ENCODE data around the gene RDH8.

Gene RDH8

DNA sequence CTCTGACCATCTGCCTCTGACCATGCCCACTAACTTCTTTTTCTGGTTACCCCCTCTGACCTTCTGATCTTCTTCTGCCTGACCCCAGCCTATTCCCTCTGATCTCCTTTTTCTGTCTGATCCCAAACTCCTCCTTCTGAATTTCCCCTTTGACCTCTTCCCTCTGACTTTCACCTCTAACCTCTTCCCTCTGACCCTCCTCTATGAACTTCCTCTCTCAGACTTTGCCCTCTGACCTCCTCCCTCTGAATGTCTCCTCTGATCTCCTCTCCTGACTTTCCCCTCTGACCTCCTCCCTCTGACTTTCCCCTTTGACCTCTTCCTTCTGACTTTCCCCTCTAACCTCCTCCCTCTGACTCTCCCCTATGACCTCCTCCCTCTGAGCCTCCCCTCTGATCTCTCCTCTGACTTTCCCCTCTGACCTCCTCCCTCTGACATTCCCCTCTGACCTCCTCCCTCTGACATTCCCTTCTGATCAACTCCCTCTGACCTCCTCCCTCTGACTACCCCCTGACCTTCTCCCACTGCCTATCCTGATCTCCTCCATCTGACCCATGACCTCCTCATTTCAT is 6.4 kb upstream of the RDH8 start:
- Histone ChIP-seq H3K4me3 (ENCODE audit: low read depth, low read length) (no peak overlapping the region), H3K9me3 (ENCODE audit: control insufficient read depth, insufficient read depth, low read length) (no peaks in the 10 kb centered on the region), H3K4me1 (ENCODE audit: control insufficient read depth, insufficient read depth, low read length) (peaks cover 6% of the 10 kb centered on the region), H3K27me3 (ENCODE audit: control insufficient read depth, insufficient read depth, low read length) (peaks cover 23% of the 10 kb centered on the region), H3K36me3 (ENCODE audit: control insufficient read depth, insufficient read depth, low read length) (no peaks in the 10 kb centered on the region), H3K9ac (ENCODE audit: low read depth, low read length) (no peak overlapping the region)

DNA sequence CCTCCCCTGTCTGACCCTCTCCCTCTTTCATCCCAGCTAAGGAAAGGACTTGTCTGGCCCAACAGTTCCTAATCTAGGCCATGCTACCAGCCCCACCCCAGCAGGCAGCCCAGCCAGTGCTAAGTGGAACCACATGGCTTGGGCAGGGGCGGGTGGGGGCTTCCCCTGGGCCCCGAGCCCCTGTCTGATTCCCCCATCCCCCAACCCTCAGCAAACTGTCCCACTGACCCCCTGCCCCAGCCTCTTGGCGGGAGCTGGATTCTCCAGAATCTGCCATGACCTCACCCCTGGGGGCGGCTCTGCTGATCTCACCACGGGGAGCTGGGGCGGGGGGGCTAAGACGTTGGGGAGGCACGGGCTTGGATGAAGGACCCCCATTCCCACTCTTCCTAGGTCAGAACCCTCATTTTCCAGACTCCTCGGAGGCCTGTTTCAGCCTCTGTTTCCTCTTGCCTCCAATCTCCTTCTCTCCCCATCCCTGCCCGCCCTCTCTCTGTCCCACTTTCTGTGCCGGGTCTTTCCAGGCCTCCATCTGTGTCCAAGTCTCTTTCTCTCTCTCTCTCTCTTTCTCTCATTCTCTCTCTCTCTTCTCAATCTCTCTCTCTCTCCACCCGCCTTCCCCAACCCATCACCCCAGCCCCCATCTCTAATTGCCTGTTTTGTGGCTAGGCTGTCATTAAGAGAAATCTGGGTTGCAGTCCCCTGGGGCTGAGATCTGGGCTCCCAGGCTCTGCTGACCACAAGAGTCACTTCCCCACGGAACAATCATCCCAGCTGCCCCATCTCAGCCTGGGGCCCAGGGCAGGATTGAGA is 5.7 kb upstream of the RDH8 start:
- Histone ChIP-seq H3K4me1 (ENCODE audit: control insufficient read depth, insufficient read depth, low read length) (peaks cover 6% of the 10 kb centered on the region), H3K9ac (ENCODE audit: low read depth, low read length) (no peak overlapping the region), H3K36me3 (ENCODE audit: control insufficient read depth, insufficient read depth, low read length) (no peaks in the 10 kb centered on the region), H3K9me3 (ENCODE audit: control insufficient read depth, insufficient read depth, low read length) (no peaks in the 10 kb centered on the region), H3K27me3 (ENCODE audit: control insufficient read depth, insufficient read depth, low read length) (peaks cover 26% of the 10 kb centered on the region), H3K4me3 (ENCODE audit: low read depth, low read length) (no peak overlapping the region)

DNA sequence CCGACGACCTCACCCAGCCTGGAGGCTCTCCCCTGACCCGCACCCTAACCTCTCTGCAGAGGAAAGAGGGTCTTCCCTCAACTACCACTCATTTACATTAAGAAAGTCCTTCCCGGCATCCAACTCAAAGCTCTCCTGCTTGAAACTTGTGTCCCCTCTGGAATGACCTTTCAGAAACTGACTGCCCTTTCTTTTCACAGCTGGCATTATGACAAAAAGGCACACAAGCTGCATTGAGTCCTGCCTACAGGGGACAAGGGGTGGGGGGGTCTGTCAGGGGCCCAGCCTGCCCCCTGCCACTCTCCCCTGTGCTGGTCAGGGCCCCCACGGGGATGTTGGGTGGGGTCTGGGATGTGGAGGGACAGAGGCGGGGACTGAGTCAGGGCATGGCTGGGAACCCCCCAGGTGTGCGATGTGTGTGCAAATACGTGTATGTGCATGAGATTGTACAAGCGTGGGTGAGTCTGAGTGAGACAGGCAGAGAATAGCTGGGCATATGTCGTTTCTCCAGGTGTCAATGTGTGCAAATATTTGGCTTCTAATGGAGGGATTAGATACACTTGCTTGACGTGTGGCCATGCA is 5.0 kb upstream of the RDH8 start:
- Histone ChIP-seq H3K9ac (ENCODE audit: low read depth, low read length) (no peak overlapping the region), H3K4me3 (ENCODE audit: low read depth, low read length) (no peak overlapping the region), H3K27me3 (ENCODE audit: control insufficient read depth, insufficient read depth, low read length) (peaks cover 26% of the 10 kb centered on the region), H3K9me3 (ENCODE audit: control insufficient read depth, insufficient read depth, low read length) (no peaks in the 10 kb centered on the region), H3K4me1 (ENCODE audit: control insufficient read depth, insufficient read depth, low read length) (peaks cover 6% of the 10 kb centered on the region), H3K36me3 (ENCODE audit: control insufficient read depth, insufficient read depth, low read length) (no peaks in the 10 kb centered on the region)

DNA sequence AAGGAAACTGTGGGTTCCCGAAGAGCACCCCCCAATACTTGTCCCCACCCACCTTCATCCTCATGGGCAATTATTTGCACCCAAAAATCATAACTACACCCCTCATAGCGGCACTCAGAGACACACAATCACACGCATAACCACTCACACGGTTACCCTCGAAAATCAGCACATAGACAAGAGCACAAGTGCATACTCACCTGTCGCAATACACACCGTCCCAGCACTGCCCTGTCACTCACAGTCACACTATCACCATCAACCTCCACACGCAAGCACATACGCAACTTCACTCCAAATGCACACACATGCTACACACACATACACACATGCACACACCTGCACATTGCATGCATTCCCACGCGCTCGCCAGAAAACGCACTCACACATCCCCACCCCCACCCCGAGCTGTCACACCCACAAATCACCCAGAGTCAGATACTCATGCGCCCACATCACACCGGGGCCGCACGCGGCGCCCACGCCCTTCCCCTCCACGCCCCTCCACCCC is 3.5 kb upstream of the RDH8 start:
- Histone ChIP-seq H3K9ac (ENCODE audit: low read depth, low read length) (no peak overlapping the region), H3K36me3 (ENCODE audit: control insufficient read depth, insufficient read depth, low read length) (no peaks in the 10 kb centered on the region), H3K27me3 (ENCODE audit: control insufficient read depth, insufficient read depth, low read length) (peaks cover 26% of the 10 kb centered on the region), H3K9me3 (ENCODE audit: control insufficient read depth, insufficient read depth, low read length) (no peaks in the 10 kb centered on the region), H3K4me1 (ENCODE audit: control insufficient read depth, insufficient read depth, low read length) (peaks cover 6% of the 10 kb centered on the region), H3K4me3 (ENCODE audit: low read depth, low read length) (peak overlapping the region; percentile 30)

DNA sequence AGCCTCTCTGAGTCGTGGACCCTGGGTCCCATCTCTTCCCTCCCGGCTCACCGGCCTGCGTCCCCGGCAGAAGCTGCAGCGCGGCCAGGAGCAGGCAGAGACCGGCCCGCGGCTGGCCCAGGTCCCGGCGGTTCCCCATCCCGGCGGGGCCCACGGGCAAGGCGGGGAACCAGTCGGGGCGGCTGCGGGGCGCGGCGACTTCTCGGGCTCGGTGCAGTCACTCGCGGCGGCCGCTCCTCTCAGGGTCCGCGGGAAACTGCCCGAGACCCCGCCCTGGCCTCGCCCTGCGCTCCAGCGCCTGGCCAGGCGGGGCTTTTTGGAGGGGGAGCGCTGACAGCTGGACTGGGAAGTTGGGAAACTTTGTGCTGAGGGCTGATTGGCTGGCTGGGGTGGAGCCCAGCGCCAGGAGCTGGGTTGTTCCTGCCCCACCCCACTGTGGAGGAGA is 3.0 kb upstream of the RDH8 start, which contains the start of gene COL5A3:
Gene COL5A3 (minus strand): TSS at position 258 of the 445 bp plus-strand sequence. CDS start 119 bp downstream, at position 139.
- Histone ChIP-seq H3K27me3 (ENCODE audit: control insufficient read depth, insufficient read depth, low read length) (peaks cover 26% of the 10 kb centered on the region), H3K4me1 (ENCODE audit: control insufficient read depth, insufficient read depth, low read length) (peaks cover 6% of the 10 kb centered on the region), H3K36me3 (ENCODE audit: control insufficient read depth, insufficient read depth, low read length) (no peaks in the 10 kb centered on the region), H3K4me3 (ENCODE audit: low read depth, low read length) (peak within 1 kb of the TSS; percentile 30), H3K9me3 (ENCODE audit: control insufficient read depth, insufficient read depth, low read length) (no peaks in the 10 kb centered on the region), H3K9ac (ENCODE audit: low read depth, low read length) (no peak within 1 kb of the TSS)

DNA sequence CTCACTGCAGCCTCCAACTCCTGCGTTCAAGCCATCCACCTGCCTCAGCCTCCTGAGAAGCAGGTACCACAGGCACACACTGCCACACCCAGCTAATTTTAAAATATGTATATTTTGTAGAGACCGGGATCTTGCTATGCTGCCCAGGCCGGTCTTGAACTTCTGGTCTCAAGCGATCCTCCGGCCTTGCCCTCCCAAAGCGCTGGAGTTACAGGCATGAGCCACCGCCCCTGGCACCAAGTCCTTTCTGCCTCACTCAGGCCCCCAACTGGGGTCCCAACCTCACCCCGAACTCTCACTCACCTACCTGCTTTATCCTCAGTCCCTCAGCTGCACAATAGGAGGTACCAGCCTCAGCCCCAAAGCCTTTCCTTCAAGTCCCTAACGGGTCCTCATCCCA is 2.3 kb upstream of the RDH8 start:
- H3K4me3 ChIP-seq (ENCODE audit: low read depth, low read length), result peak overlapping the region; percentile 13

DNA sequence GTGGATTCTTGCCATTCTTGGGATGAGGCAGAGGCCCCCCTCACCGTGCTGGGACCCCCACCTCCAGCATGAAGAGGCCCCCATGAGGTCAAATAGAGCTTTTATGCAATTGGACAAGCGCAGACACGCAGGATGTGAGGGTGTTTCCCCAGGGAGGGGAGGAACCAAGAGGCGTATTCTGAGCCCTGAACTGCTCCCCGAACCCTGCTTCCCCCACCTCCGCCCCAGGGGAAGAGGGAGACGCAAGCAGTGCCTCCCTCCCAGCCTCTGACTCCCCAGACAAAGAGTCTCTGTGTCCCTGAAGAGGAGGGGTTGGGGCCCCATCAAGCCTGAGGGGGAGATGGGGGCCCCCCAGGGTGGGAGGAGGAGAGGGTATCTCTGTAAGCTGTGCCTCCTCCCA is 1.3 kb upstream of the RDH8 start:
- H3K36me3 ChIP-seq (ENCODE audit: control insufficient read depth, insufficient read depth, low read length), result no peaks in the 10 kb centered on the region
- no peaks in the 10 kb centered on the region for H3K9me3 ChIP-seq (ENCODE audit: control insufficient read depth, insufficient read depth, low read length)
- H3K4me3 ChIP-seq (ENCODE audit: low read depth, low read length), result no peak overlapping the region
- peaks cover 26% of the 10 kb centered on the region for H3K27me3 ChIP-seq (ENCODE audit: control insufficient read depth, insufficient read depth, low read length)
- H3K4me1 ChIP-seq (ENCODE audit: control insufficient read depth, insufficient read depth, low read length), result peaks cover 6% of the 10 kb centered on the region
- H3K9ac ChIP-seq (ENCODE audit: low read depth, low read length), result no peak overlapping the region

More for the DNA sequence above, 2.3 kb upstream of the RDH8 start:
- H3K4me1 ChIP-seq (ENCODE audit: control insufficient read depth, insufficient read depth, low read length), result peaks cover 6% of the 10 kb centered on the region
- H3K27me3 ChIP-seq (ENCODE audit: control insufficient read depth, insufficient read depth, low read length), result peaks cover 26% of the 10 kb centered on the region
- no peaks in the 10 kb centered on the region for H3K9me3 ChIP-seq (ENCODE audit: control insufficient read depth, insufficient read depth, low read length)
- H3K36me3 ChIP-seq (ENCODE audit: control insufficient read depth, insufficient read depth, low read length), result no peaks in the 10 kb centered on the region
- H3K9ac ChIP-seq (ENCODE audit: low read depth, low read length), result no peak overlapping the region

DNA sequence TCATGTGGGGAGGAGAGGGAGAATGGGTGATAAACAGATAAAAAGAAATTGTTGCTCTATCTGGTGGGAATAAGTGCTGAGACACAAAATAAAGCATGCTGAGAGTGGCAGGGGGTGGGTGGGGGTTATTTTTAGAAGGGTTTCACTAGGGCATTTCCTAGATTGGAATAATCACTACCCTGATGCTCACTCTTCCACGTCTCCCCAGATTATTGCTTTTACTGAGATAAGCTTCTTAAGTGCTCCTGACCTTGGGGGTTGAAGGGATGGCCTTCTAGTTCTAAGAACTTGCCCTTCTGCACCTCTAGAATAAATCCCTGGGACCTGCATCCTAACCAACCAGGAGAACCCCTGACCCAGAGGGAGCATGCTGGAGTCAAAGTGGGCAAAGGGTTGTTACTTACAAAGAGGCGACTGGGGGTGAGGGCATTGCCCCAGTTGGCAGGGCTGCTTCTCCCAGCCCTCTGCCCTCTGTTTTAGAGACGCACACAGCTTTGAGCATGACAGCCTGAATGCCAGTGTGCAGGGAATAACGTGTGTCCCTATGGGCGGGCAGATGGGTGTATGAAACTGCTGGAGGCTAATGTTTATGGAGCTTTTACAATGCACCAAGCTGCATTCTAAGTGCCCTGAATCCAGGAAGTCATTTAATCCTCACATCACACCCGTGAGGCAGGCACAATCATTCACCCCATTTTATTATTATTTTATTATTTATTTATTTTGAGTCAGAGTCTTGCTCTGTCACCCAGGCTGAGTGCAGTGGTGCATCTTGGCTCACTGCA is 743 bp downstream of the RDH8 start:
- peaks cover 21% of the 10 kb centered on the region for H3K27me3 ChIP-seq (ENCODE audit: control insufficient read depth, insufficient read depth, low read length)
- H3K9ac ChIP-seq (ENCODE audit: low read depth, low read length), result no peak overlapping the region
- peaks cover 4% of the 10 kb centered on the region for H3K4me1 ChIP-seq (ENCODE audit: control insufficient read depth, insufficient read depth, low read length)
- no peaks in the 10 kb centered on the region for H3K9me3 ChIP-seq (ENCODE audit: control insufficient read depth, insufficient read depth, low read length)
- no peak overlapping the region for H3K4me3 ChIP-seq (ENCODE audit: low read depth, low read length)
- no peaks in the 10 kb centered on the region for H3K36me3 ChIP-seq (ENCODE audit: control insufficient read depth, insufficient read depth, low read length)

DNA sequence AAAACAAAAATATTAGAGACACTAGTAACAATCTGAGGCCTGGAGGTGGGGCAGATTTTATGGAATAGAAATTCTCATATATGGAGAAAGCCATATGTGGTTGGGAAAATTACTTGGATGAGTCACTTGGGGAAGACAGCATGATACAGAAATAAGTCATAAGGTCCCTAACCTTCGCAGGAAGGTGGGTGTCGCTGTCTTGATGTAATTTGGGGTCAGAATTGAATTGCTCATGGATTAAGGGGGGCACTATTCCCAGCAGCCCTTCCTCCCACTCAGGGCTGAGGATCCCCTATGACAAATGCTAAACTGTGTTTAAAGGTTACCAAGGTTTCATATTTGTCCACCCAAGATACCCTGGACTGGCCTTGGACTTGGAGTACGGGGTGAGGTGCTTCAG is 5.0 kb downstream of the RDH8 start:
- H3K36me3 ChIP-seq (ENCODE audit: control insufficient read depth, insufficient read depth, low read length), result no peaks in the 10 kb centered on the region
- H3K9me3 ChIP-seq (ENCODE audit: control insufficient read depth, insufficient read depth, low read length), result no peaks in the 10 kb centered on the region
- no peak overlapping the region for H3K4me3 ChIP-seq (ENCODE audit: low read depth, low read length)
- no peaks in the 10 kb centered on the region for H3K27me3 ChIP-seq (ENCODE audit: control insufficient read depth, insufficient read depth, low read length)
- H3K4me1 ChIP-seq (ENCODE audit: control insufficient read depth, insufficient read depth, low read length), result no peaks in the 10 kb centered on the region
- H3K9ac ChIP-seq (ENCODE audit: low read depth, low read length), result no peak overlapping the region

DNA sequence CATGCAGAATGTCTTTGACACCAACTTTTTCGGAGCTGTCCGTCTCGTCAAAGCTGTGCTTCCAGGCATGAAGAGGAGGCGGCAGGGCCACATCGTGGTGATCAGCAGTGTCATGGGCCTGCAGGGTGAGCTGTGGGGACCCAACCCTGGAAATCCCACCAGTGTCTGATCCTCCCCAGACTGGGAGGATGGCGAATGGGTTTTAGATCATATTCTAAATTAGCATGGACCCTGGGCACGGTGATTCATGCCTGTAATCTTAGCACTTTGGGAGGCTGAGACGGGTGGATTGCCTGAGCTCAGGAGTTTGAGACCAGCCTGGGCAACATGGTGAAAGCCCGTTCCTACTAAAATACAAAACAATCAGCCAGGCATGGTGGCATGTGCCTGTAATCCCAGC is 5.5 kb downstream of the RDH8 start:
- no peaks in the 10 kb centered on the region for H3K27me3 ChIP-seq (ENCODE audit: control insufficient read depth, insufficient read depth, low read length)
- no peaks in the 10 kb centered on the region for H3K9me3 ChIP-seq (ENCODE audit: control insufficient read depth, insufficient read depth, low read length)
- H3K36me3 ChIP-seq (ENCODE audit: control insufficient read depth, insufficient read depth, low read length), result no peaks in the 10 kb centered on the region
- H3K4me1 ChIP-seq (ENCODE audit: control insufficient read depth, insufficient read depth, low read length), result no peaks in the 10 kb centered on the region
- no peak overlapping the region for H3K9ac ChIP-seq (ENCODE audit: low read depth, low read length)
- H3K4me3 ChIP-seq (ENCODE audit: low read depth, low read length), result no peak overlapping the region

DNA sequence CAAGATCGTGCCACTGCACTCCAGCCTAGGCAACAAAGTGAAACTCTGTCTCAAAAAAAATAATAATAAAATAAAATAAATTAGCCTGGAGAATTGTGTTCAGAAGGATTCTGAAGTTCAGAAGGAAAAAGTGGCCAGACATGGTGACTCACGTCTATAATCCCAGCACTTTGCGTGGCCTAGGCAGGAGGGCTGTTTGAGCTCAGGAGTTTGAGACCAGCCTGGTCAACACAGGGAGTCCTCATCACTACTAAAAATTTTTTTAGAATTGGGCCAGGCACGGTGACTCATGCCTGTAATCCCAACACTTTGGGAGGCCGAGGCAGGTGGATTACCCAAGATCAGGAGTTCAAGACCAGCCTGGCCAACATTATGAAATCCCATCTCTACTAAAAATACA is 6.0 kb downstream of the RDH8 start:
- Histone ChIP-seq H3K4me1 (ENCODE audit: control insufficient read depth, insufficient read depth, low read length) (no peaks in the 10 kb centered on the region), H3K9me3 (ENCODE audit: control insufficient read depth, insufficient read depth, low read length) (no peaks in the 10 kb centered on the region), H3K27me3 (ENCODE audit: control insufficient read depth, insufficient read depth, low read length) (no peaks in the 10 kb centered on the region), H3K4me3 (ENCODE audit: low read depth, low read length) (no peak overlapping the region), H3K9ac (ENCODE audit: low read depth, low read length) (no peak overlapping the region), H3K36me3 (ENCODE audit: control insufficient read depth, insufficient read depth, low read length) (no peaks in the 10 kb centered on the region)
